Measurements from ENCODE around the gene SUPT20H.

SUPT20H gene

GRCh38 chr13:37058910-37059847 is at the start of gene SUPT20H:
Gene SUPT20H (minus strand): TSS chr13:37059688. CDS start chr13:37051490, 8,198 bp downstream.
- no peak for FAIRE-seq

- peak; percentile 87 for FAIRE-seq
Measured at GRCh38 chr13:37109051-37109678, 49.7 kb upstream of the SUPT20H start.

GRCh38 chr13:37107868-37108267 is 48.4 kb upstream of the SUPT20H start:
- no peak for FAIRE-seq

- no peak for FAIRE-seq
Measured at GRCh38 chr13:37107456-37107855, 48.0 kb upstream of the SUPT20H start.

GRCh38 chr13:37106642-37107041 is 47.2 kb upstream of the SUPT20H start:
- FAIRE-seq = no peak

GRCh38 chr13:37105251-37105714 is 45.8 kb upstream of the SUPT20H start, which contains the start of gene CSNK1A1L:
Gene CSNK1A1L (minus strand): TSS chr13:37105664. CDS start chr13:37105256, 408 bp downstream.
- FAIRE-seq = no peak

GRCh38 chr13:37102896-37103295 is 43.4 kb upstream of the SUPT20H start:
- FAIRE-seq = no peak

- FAIRE-seq = no peak
Measured at GRCh38 chr13:37101201-37101600, 41.7 kb upstream of the SUPT20H start.

GRCh38 chr13:37100731-37101130 is 41.2 kb upstream of the SUPT20H start:
- FAIRE-seq = peak; percentile 51

DNA sequence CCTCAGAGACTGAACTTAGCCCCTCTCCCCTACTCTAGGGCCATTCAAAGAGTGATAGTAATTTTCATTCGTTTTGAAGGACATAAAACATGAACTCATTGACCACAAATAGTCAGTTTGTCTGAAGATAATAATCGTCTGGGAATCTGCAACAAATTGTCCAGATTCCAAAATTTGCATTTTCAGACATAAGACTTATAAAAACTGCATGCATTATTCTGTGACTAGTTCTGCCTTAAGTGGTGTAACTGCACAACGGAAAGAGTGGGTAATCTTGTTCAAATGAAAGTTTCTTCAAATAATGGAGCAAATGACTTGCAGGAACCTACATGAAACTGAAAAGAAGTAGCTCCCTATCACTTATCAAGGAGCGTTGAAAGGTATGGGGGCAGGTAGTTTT is 37.6 kb upstream of the SUPT20H start:
- FAIRE-seq = no peak

GRCh38 chr13:37094840-37095239 is 35.4 kb upstream of the SUPT20H start:
- no peak for FAIRE-seq

DNA sequence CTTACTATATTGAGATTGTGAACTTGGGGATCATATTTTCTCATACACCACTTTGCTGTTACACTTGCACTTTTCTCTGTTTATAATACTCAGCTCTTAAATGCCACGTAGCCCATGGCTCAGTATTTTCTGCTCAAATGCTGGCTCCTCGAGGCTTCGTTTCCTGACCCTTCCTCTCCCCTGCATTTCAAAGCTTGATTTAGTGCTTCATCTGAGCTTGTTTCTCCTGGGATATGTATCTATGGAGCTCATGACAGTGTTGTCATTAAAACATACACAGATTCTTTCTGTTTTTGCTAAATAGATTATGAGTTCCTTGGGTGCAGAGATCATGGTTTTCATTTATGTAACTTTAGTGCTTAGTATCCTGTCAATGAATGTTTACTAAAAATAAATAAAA is 34.6 kb upstream of the SUPT20H start:
- FAIRE-seq = no peak

- no peak for FAIRE-seq
Measured at GRCh38 chr13:37091835-37092234, 32.3 kb upstream of the SUPT20H start.

DNA sequence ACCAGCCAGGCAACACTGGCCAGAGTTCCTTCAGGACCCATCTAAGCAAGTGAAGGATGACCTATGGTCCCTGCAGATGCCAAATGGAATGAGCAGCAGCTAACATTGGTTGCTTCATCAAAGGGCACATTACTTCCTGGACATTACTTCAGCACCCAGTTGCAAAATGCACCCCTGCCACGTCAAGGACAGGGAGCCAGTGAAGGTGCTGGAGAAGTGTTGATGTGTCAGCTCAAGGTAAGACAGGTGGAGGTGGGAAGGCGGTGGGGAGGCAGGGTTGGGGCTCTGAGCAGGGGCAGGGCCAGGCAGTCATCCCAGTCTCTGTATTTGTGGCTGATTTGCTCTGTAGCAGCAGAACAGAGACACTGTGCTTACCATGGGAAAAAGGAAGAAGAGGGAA is 31.4 kb upstream of the SUPT20H start:
- no peak for FAIRE-seq

DNA sequence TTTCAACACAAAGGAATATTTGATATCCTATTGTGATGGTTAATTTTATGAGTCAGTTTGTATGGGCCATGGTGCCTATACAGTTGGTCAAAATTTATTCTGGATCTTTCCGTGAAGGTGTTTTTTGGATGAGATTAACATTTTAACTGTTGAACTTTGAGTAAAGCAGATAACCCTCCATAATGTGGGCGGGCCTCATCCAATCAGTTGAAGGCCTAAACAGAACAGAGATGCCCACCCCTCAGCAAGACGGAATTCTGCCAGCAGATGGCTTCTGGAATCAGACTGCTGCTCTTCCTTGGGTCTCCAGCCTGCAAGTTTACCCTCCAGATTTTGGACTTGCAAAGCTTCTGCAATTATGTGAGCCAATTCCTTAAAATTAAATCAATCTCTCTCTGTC is 30.0 kb upstream of the SUPT20H start:
- FAIRE-seq = no peak

GRCh38 chr13:37087486-37087885 is 28.0 kb upstream of the SUPT20H start:
- FAIRE-seq = no peak

- peak; percentile 58 for FAIRE-seq
Measured at GRCh38 chr13:37085606-37086005, 26.1 kb upstream of the SUPT20H start.

- FAIRE-seq = no peak
Measured at GRCh38 chr13:37076818-37077217, 17.3 kb upstream of the SUPT20H start.

DNA sequence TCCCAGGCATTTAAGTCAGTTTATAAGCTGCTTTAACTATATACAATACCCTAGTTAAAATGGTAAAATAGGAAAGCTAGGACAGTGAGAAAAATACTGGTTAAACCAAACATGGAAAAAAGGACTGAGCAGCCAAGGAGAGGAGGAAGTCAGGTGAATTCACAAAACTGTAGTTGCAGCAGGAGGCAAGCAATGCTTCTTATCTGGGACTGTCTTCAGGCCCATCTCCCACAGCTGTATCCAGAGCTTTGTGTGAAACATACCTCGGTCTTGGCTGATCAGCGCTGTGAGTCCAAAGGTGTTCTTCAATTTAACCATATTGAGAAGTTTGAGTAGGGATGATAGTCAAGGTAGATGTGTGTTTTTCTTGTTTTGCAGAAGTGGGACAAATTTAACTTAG is 15.7 kb upstream of the SUPT20H start:
- no peak for FAIRE-seq

DNA sequence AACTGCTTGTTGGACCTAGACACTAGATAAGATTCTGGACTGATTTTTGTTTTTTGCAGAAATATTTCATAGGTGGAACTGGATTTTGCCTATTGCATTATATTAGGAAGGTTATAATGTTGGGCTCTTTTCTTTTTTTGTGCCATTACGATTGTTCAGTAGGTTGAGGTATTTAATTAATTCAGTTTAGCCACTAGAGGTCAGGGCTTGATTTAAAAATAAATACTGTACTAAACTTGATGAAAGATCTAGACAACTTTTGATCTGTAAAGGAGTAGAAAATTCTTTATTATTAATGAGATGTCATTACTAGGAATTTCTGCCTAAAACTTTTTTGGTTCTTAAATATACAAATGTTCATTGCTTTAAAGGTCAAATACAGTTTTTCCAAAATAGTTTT is 15.2 kb upstream of the SUPT20H start:
- FAIRE-seq = peak; percentile 90

GRCh38 chr13:37072024-37072423 is 12.5 kb upstream of the SUPT20H start:
- no peak for FAIRE-seq

DNA sequence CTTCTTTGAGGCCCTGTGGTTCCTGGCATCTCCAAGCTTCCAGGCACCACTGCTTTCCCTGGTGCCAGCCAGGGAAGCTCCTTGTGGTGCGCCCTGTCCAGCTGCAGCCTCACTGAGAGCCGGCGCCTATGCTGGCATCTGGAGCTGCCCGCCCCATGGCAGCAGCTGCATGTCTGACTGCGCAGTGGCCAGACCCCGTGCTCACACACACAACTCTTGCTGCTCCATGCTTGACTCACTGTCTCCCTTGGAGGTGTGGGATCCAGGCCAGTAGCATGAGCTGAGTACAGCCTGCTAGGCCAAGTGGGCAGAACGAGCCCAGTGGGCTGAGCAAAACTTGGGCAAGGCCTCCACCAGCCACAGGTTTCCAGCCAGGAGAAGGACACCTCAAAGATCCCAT is 11.5 kb upstream of the SUPT20H start:
- FAIRE-seq = no peak

GRCh38 chr13:37070145-37070695 is 10.7 kb upstream of the SUPT20H start:
- FAIRE-seq = no peak

All from endometrium (tissue), 2 donors.